Measurements from ENCODE around the gene SLCO2B1. TPM values are rescaled to one million over a fixed set of nuclear protein-coding genes. Genes with fewer than 3 reads are reported as not detected.

Gene SLCO2B1
- total and polyA plus RNA-seq, 2 donors = 13.0 to 14.4 TPM

- Histone ChIP-seq H3K9me3 (ENCODE audit: control insufficient read depth in 2 of 2, insufficient read depth in 1 of 2, low read length in 1 of 2) (no peaks in the 10 kb centered on the region), H3K36me3 (ENCODE audit: control insufficient read depth in 2 of 2, insufficient read depth in 2 of 2, low read length in 1 of 2) (no peaks in the 10 kb centered on the region), H3K27ac (ENCODE audit: low read depth in 1 of 2, low read length in 1 of 2) (no peak overlapping the region), H3K4me3 (ENCODE audit: low read length in 2 of 2) (no peak overlapping the region), H3K27me3 (ENCODE audit: control insufficient read depth in 2 of 2, insufficient read depth in 1 of 2, low read length in 1 of 2) (peaks cover 0 to under 1% of the 10 kb centered on the region in 2 donors), H3K4me1 (ENCODE audit: control insufficient read depth in 2 of 2, insufficient read depth in 2 of 2, low read length in 2 of 2) (peaks cover 0 to 7% of the 10 kb centered on the region in 2 donors)
- DNase-seq (ENCODE audit: low read depth in 6 of 9, low spot score in 9 of 9) = no peak
- 94% methylated on average over 6 of the region's 6 CpGs for WGBS
Measured at GRCh38 chr11:75202195-75202594, 51.3 kb downstream of the SLCO2B1 start.

GRCh38 chr11:75203138-75203537 is 52.2 kb downstream of the SLCO2B1 start:
- WGBS = 93% methylated on average over 13 of the region's 13 CpGs
- H3K9me3 ChIP-seq (ENCODE audit: control insufficient read depth in 2 of 2, insufficient read depth in 1 of 2, low read length in 1 of 2) = no peaks in the 10 kb centered on the region
- peaks cover 0 to 7% of the 10 kb centered on the region in 2 donors for H3K4me1 ChIP-seq (ENCODE audit: control insufficient read depth in 2 of 2, insufficient read depth in 2 of 2, low read length in 2 of 2)
- H3K4me3 ChIP-seq (ENCODE audit: low read length in 2 of 2) = no peak overlapping the region
- no peaks in the 10 kb centered on the region for H3K36me3 ChIP-seq (ENCODE audit: control insufficient read depth in 2 of 2, insufficient read depth in 2 of 2, low read length in 1 of 2)
- H3K27ac ChIP-seq (ENCODE audit: low read depth in 1 of 2, low read length in 1 of 2) = no peak overlapping the region
- DNase-seq (ENCODE audit: low read depth in 6 of 9, low spot score in 9 of 9) = no peak
- peaks cover 0 to 3% of the 10 kb centered on the region in 2 donors for H3K27me3 ChIP-seq (ENCODE audit: control insufficient read depth in 2 of 2, insufficient read depth in 1 of 2, low read length in 1 of 2)

- DNase-seq (ENCODE audit: low read depth in 6 of 9, low spot score in 9 of 9) = no peak
- H3K4me3 ChIP-seq (ENCODE audit: low read length in 2 of 2) = no peak overlapping the region
- 93% methylated on average over 2 of the region's 2 CpGs for WGBS
- H3K27me3 ChIP-seq (ENCODE audit: control insufficient read depth in 2 of 2, insufficient read depth in 1 of 2, low read length in 1 of 2) = peaks cover 0 to 3% of the 10 kb centered on the region in 2 donors
- H3K27ac ChIP-seq (ENCODE audit: low read depth in 1 of 2, low read length in 1 of 2) = no peak overlapping the region
- H3K4me1 ChIP-seq (ENCODE audit: control insufficient read depth in 2 of 2, insufficient read depth in 2 of 2, low read length in 2 of 2) = peaks cover 0 to 7% of the 10 kb centered on the region in 2 donors
- H3K9me3 ChIP-seq (ENCODE audit: control insufficient read depth in 2 of 2, insufficient read depth in 1 of 2, low read length in 1 of 2) = no peaks in the 10 kb centered on the region
- no peaks in the 10 kb centered on the region for H3K36me3 ChIP-seq (ENCODE audit: control insufficient read depth in 2 of 2, insufficient read depth in 2 of 2, low read length in 1 of 2)
Measured at GRCh38 chr11:75203641-75204011, 52.7 kb downstream of the SLCO2B1 start.

- DNase-seq (ENCODE audit: low read depth in 6 of 9, low spot score in 9 of 9) = no peak
- Histone ChIP-seq H3K9me3 (ENCODE audit: control insufficient read depth in 2 of 2, insufficient read depth in 1 of 2, low read length in 1 of 2) (no peaks in the 10 kb centered on the region), H3K36me3 (ENCODE audit: control insufficient read depth in 2 of 2, insufficient read depth in 2 of 2, low read length in 1 of 2) (no peaks in the 10 kb centered on the region), H3K27ac (ENCODE audit: low read depth in 1 of 2, low read length in 1 of 2) (no peak overlapping the region), H3K27me3 (ENCODE audit: control insufficient read depth in 2 of 2, insufficient read depth in 1 of 2, low read length in 1 of 2) (peaks cover 0 to 4% of the 10 kb centered on the region in 2 donors), H3K4me1 (ENCODE audit: control insufficient read depth in 2 of 2, insufficient read depth in 2 of 2, low read length in 2 of 2) (peaks cover 0 to 4% of the 10 kb centered on the region in 2 donors), H3K4me3 (ENCODE audit: low read length in 2 of 2) (no peak overlapping the region)
- WGBS = 95% methylated on average over 10 of the region's 10 CpGs
Measured at GRCh38 chr11:75204012-75204674, 53.2 kb downstream of the SLCO2B1 start.

- H3K36me3 ChIP-seq (ENCODE audit: control insufficient read depth in 2 of 2, insufficient read depth in 2 of 2, low read length in 1 of 2) = no peaks in the 10 kb centered on the region
- peaks cover 0 to 6% of the 10 kb centered on the region in 2 donors for H3K27me3 ChIP-seq (ENCODE audit: control insufficient read depth in 2 of 2, insufficient read depth in 1 of 2, low read length in 1 of 2)
- no peaks in the 10 kb centered on the region for H3K4me1 ChIP-seq (ENCODE audit: control insufficient read depth in 2 of 2, insufficient read depth in 2 of 2, low read length in 2 of 2)
- 36% methylated on average over 9 of the region's 9 CpGs for WGBS
- no peak overlapping the region for H3K4me3 ChIP-seq (ENCODE audit: low read length in 2 of 2)
- no peak overlapping the region for H3K27ac ChIP-seq (ENCODE audit: low read depth in 1 of 2, low read length in 1 of 2)
- H3K9me3 ChIP-seq (ENCODE audit: control insufficient read depth in 2 of 2, insufficient read depth in 1 of 2, low read length in 1 of 2) = no peaks in the 10 kb centered on the region
- peak; percentile 20 to 74 (median 44) for DNase-seq (ENCODE audit: low read depth in 6 of 9, low spot score in 9 of 9)
Measured at GRCh38 chr11:75204685-75205563, 54.0 kb downstream of the SLCO2B1 start.

GRCh38 chr11:75205564-75206020 is 54.7 kb downstream of the SLCO2B1 start:
- H3K4me1 ChIP-seq (ENCODE audit: control insufficient read depth in 2 of 2, insufficient read depth in 2 of 2, low read length in 2 of 2) = no peaks in the 10 kb centered on the region
- no peak overlapping the region for H3K4me3 ChIP-seq (ENCODE audit: low read length in 2 of 2)
- no peaks in the 10 kb centered on the region for H3K36me3 ChIP-seq (ENCODE audit: control insufficient read depth in 2 of 2, insufficient read depth in 2 of 2, low read length in 1 of 2)
- WGBS = 92% methylated on average over 5 of the region's 5 CpGs
- peaks cover 0 to 6% of the 10 kb centered on the region in 2 donors for H3K27me3 ChIP-seq (ENCODE audit: control insufficient read depth in 2 of 2, insufficient read depth in 1 of 2, low read length in 1 of 2)
- no peak for DNase-seq (ENCODE audit: low read depth in 6 of 9, low spot score in 9 of 9)
- no peaks in the 10 kb centered on the region for H3K9me3 ChIP-seq (ENCODE audit: control insufficient read depth in 2 of 2, insufficient read depth in 1 of 2, low read length in 1 of 2)
- H3K27ac ChIP-seq (ENCODE audit: low read depth in 1 of 2, low read length in 1 of 2) = no peak overlapping the region

GRCh38 chr11:75208446-75208845 is 57.5 kb downstream of the SLCO2B1 start:
- peaks cover 0 to 6% of the 10 kb centered on the region in 2 donors for H3K27me3 ChIP-seq (ENCODE audit: control insufficient read depth in 2 of 2, insufficient read depth in 1 of 2, low read length in 1 of 2)
- no peaks in the 10 kb centered on the region for H3K36me3 ChIP-seq (ENCODE audit: control insufficient read depth in 2 of 2, insufficient read depth in 2 of 2, low read length in 1 of 2)
- H3K4me1 ChIP-seq (ENCODE audit: control insufficient read depth in 2 of 2, insufficient read depth in 2 of 2, low read length in 2 of 2) = no peaks in the 10 kb centered on the region
- WGBS = 18% methylated on average over 2 of the region's 2 CpGs
- no peaks in the 10 kb centered on the region for H3K9me3 ChIP-seq (ENCODE audit: control insufficient read depth in 2 of 2, insufficient read depth in 1 of 2, low read length in 1 of 2)
- H3K27ac ChIP-seq (ENCODE audit: low read depth in 1 of 2, low read length in 1 of 2) = no peak overlapping the region
- no peak for DNase-seq (ENCODE audit: low read depth in 6 of 9, low spot score in 9 of 9)
- H3K4me3 ChIP-seq (ENCODE audit: low read length in 2 of 2) = no peak overlapping the region

GRCh38 chr11:75212411-75212810 is 61.5 kb downstream of the SLCO2B1 start:
- Histone ChIP-seq H3K27ac (ENCODE audit: low read depth in 1 of 2, low read length in 1 of 2) (no peak overlapping the region), H3K27me3 (ENCODE audit: control insufficient read depth in 2 of 2, insufficient read depth in 1 of 2, low read length in 1 of 2) (peaks cover 0 to 4% of the 10 kb centered on the region in 2 donors), H3K4me3 (ENCODE audit: low read length in 2 of 2) (no peak overlapping the region), H3K4me1 (ENCODE audit: control insufficient read depth in 2 of 2, insufficient read depth in 2 of 2, low read length in 2 of 2) (no peaks in the 10 kb centered on the region), H3K9me3 (ENCODE audit: control insufficient read depth in 2 of 2, insufficient read depth in 1 of 2, low read length in 1 of 2) (no peaks in the 10 kb centered on the region), H3K36me3 (ENCODE audit: control insufficient read depth in 2 of 2, insufficient read depth in 2 of 2, low read length in 1 of 2) (no peaks in the 10 kb centered on the region)
- 93% methylated on average over 5 of the region's 5 CpGs for WGBS
- no peak for DNase-seq (ENCODE audit: low read depth in 6 of 9, low spot score in 9 of 9)

GRCh38 chr11:75214411-75214821 is 63.5 kb downstream of the SLCO2B1 start:
- no peak overlapping the region for H3K4me3 ChIP-seq (ENCODE audit: low read length in 2 of 2)
- no peaks in the 10 kb centered on the region for H3K27me3 ChIP-seq (ENCODE audit: control insufficient read depth in 2 of 2, insufficient read depth in 1 of 2, low read length in 1 of 2)
- no peak overlapping the region for H3K27ac ChIP-seq (ENCODE audit: low read depth in 1 of 2, low read length in 1 of 2)
- no peaks in the 10 kb centered on the region for H3K36me3 ChIP-seq (ENCODE audit: control insufficient read depth in 2 of 2, insufficient read depth in 2 of 2, low read length in 1 of 2)
- WGBS = 3% methylated on average over 8 of the region's 8 CpGs
- no peaks in the 10 kb centered on the region for H3K9me3 ChIP-seq (ENCODE audit: control insufficient read depth in 2 of 2, insufficient read depth in 1 of 2, low read length in 1 of 2)
- DNase-seq (ENCODE audit: low read depth in 6 of 9, low spot score in 9 of 9) = peak; percentile 41 to 86 (median 73)
- no peaks in the 10 kb centered on the region for H3K4me1 ChIP-seq (ENCODE audit: control insufficient read depth in 2 of 2, insufficient read depth in 2 of 2, low read length in 2 of 2)
